ENCODE data around the gene RGS10. TPM values are rescaled to one million over a fixed set of nuclear protein-coding genes. Genes with fewer than 3 reads are reported as not detected.

RGS10 gene
- total and polyA plus RNA-seq, 2 experiments from 2014 or later = 16.8 to 26.8 TPM

DNA sequence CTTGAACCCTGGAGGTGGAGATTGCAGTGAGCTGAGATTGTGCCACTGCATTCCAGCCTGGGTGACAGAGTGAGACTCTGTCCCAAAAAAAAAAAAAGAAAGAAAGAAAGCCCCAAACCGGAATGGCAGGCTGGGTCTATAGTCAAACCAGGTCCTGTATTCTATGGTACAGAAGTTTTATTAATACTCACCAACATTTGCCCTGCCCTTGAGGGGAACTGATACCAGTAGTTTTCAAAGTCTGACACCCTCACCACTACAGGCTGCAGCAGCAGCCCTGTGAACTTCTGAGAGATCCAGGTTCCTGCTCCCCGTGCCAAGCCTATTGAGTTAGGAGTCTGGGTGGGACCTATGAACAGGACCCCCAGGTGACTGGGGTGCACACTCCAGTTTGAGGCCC, 80.6 kb downstream of the RGS10 start:
- H3K36me3 ChIP-seq (ENCODE audit: insufficient read depth) = no peaks in the 10 kb centered on the region
- no peaks in the 10 kb centered on the region for H4K20me1 ChIP-seq (replicated peaks; ENCODE audit: insufficient read depth)
- no peaks in the 10 kb centered on the region for H3F3A ChIP-seq (replicated peaks; ENCODE audit: low read depth)
- Mint-ChIP-seq H3K4me1 (no peaks in the 10 kb centered on the region), H3K4me3 (no peak overlapping the region), H3K27ac (no peak overlapping the region), H3K9me3 (peaks cover 12% of the 10 kb centered on the region), H3K36me3 (ENCODE audit: low read depth) (no peaks in the 10 kb centered on the region), H3K27me3 (ENCODE audit: insufficient read depth, low read depth, poor library complexity) (peaks cover 4% of the 10 kb centered on the region)
- H3K79me2 ChIP-seq (replicated peaks; ENCODE audit: insufficient read depth) = no peaks in the 10 kb centered on the region
- no peak overlapping the region for H3K4me2 ChIP-seq
- no peak overlapping the region for H3K27ac ChIP-seq (ENCODE audit: low read depth)
- no peaks in the 10 kb centered on the region for H3K27me3 ChIP-seq (ENCODE audit: insufficient read depth)
- H3K4me3 ChIP-seq = no peak overlapping the region
- H3K4me1 ChIP-seq (ENCODE audit: insufficient read depth) = no peaks in the 10 kb centered on the region
- DNase-seq (ENCODE audit: low spot score) = no peak
- ATAC-seq = no peak
- TF ChIP-seq EZH2phosphoT487 (IDR thresholded peaks at IDR 0.05; ENCODE audit: unreplicated experiment) (no peak), ZNF114 (CRISPR knock-in tag; IDR thresholded peaks at IDR 0.05) (no peak), CREB1 (CRISPR knock-in tag; IDR thresholded peaks at IDR 0.05; ENCODE audit: low read depth) (no peak), JUNB (IDR thresholded peaks at IDR 0.05; ENCODE audit: unreplicated experiment) (no peak), POLR2AphosphoS5 (IDR thresholded peaks at IDR 0.05; ENCODE audit: low read depth) (no peak)
- TF ChIP-seq, protein P1, sequence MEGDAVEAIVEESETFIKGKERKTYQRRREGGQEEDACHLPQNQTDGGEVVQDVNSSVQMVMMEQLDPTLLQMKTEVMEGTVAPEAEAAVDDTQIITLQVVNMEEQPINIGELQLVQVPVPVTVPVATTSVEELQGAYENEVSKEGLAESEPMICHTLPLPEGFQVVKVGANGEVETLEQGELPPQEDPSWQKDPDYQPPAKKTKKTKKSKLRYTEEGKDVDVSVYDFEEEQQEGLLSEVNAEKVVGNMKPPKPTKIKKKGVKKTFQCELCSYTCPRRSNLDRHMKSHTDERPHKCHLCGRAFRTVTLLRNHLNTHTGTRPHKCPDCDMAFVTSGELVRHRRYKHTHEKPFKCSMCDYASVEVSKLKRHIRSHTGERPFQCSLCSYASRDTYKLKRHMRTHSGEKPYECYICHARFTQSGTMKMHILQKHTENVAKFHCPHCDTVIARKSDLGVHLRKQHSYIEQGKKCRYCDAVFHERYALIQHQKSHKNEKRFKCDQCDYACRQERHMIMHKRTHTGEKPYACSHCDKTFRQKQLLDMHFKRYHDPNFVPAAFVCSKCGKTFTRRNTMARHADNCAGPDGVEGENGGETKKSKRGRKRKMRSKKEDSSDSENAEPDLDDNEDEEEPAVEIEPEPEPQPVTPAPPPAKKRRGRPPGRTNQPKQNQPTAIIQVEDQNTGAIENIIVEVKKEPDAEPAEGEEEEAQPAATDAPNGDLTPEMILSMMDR (conservative IDR thresholded peaks at IDR 0.05; ENCODE audit: low read depth in 2 of 2) = no peak
- TF ChIP-seq, protein P2, sequence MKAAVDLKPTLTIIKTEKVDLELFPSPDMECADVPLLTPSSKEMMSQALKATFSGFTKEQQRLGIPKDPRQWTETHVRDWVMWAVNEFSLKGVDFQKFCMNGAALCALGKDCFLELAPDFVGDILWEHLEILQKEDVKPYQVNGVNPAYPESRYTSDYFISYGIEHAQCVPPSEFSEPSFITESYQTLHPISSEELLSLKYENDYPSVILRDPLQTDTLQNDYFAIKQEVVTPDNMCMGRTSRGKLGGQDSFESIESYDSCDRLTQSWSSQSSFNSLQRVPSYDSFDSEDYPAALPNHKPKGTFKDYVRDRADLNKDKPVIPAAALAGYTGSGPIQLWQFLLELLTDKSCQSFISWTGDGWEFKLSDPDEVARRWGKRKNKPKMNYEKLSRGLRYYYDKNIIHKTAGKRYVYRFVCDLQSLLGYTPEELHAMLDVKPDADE (IDR thresholded peaks at IDR 0.05) = no peak
- TF ChIP-seq, protein P3, sequence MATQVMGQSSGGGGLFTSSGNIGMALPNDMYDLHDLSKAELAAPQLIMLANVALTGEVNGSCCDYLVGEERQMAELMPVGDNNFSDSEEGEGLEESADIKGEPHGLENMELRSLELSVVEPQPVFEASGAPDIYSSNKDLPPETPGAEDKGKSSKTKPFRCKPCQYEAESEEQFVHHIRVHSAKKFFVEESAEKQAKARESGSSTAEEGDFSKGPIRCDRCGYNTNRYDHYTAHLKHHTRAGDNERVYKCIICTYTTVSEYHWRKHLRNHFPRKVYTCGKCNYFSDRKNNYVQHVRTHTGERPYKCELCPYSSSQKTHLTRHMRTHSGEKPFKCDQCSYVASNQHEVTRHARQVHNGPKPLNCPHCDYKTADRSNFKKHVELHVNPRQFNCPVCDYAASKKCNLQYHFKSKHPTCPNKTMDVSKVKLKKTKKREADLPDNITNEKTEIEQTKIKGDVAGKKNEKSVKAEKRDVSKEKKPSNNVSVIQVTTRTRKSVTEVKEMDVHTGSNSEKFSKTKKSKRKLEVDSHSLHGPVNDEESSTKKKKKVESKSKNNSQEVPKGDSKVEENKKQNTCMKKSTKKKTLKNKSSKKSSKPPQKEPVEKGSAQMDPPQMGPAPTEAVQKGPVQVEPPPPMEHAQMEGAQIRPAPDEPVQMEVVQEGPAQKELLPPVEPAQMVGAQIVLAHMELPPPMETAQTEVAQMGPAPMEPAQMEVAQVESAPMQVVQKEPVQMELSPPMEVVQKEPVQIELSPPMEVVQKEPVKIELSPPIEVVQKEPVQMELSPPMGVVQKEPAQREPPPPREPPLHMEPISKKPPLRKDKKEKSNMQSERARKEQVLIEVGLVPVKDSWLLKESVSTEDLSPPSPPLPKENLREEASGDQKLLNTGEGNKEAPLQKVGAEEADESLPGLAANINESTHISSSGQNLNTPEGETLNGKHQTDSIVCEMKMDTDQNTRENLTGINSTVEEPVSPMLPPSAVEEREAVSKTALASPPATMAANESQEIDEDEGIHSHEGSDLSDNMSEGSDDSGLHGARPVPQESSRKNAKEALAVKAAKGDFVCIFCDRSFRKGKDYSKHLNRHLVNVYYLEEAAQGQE (IDR thresholded peaks at IDR 0.05; ENCODE audit: unreplicated experiment) = no peak
- H2AFZ ChIP-seq = no peak overlapping the region
- H3K9me2 ChIP-seq (ENCODE audit: insufficient read depth) = no peaks in the 10 kb centered on the region; the same call in 1 of the 2 replicates

DNA sequence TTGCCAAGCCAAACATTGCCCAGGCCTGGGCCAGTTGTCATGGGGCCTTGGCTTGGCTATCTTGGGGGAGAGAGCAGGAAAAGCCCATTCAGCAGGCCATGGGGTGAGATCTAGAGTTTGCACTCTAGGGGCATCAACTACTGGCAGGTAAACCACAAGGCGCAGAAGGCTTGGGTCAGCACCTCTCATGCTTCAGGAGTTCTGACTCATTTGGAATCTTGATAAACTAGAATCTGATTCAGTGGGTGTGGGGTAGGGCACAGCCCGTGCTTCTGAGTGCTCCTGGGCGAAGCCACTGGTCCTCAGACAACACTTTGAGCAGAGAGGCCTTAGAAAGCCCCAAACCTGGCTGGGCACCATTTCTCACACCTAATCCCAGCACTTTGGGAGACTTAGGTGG, 81.1 kb downstream of the RGS10 start:
- Mint-ChIP-seq H3K9me3 (peaks cover 12% of the 10 kb centered on the region), H3K27me3 (ENCODE audit: insufficient read depth, low read depth, poor library complexity) (peaks cover 4% of the 10 kb centered on the region), H3K36me3 (ENCODE audit: low read depth) (no peaks in the 10 kb centered on the region), H3K4me1 (no peaks in the 10 kb centered on the region), H3K27ac (no peak overlapping the region), H3K4me3 (no peak overlapping the region)
- no peaks in the 10 kb centered on the region for H3K36me3 ChIP-seq (ENCODE audit: insufficient read depth)
- no peaks in the 10 kb centered on the region; the same call in 1 of the 2 replicates for H3K9me2 ChIP-seq (ENCODE audit: insufficient read depth)
- no peaks in the 10 kb centered on the region for H3K4me1 ChIP-seq (ENCODE audit: insufficient read depth)
- H3K27ac ChIP-seq (ENCODE audit: low read depth) = no peak overlapping the region
- no peaks in the 10 kb centered on the region for H3K79me2 ChIP-seq (replicated peaks; ENCODE audit: insufficient read depth)
- no peaks in the 10 kb centered on the region for H3F3A ChIP-seq (replicated peaks; ENCODE audit: low read depth)
- DNase-seq (ENCODE audit: low spot score) (no peak), ATAC-seq (no peak)
- H4K20me1 ChIP-seq (replicated peaks; ENCODE audit: insufficient read depth) = no peaks in the 10 kb centered on the region
- no peak overlapping the region for H2AFZ ChIP-seq
- no peak overlapping the region for H3K4me2 ChIP-seq
- H3K4me3 ChIP-seq = no peak overlapping the region
- H3K27me3 ChIP-seq (ENCODE audit: insufficient read depth) = no peaks in the 10 kb centered on the region
- no peak for TF ChIP-seq ZNF114 (CRISPR knock-in tag; IDR thresholded peaks at IDR 0.05)
- no peak for TF ChIP-seq EZH2phosphoT487 (IDR thresholded peaks at IDR 0.05; ENCODE audit: unreplicated experiment)
- TF ChIP-seq, protein P2 (IDR thresholded peaks at IDR 0.05) = no peak
- no peak for TF ChIP-seq EZH2 (IDR thresholded peaks at IDR 0.05; ENCODE audit: low read depth, unreplicated experiment)
- no peak for TF ChIP-seq STAT1 (IDR thresholded peaks at IDR 0.05; ENCODE audit: unreplicated experiment)
- TF ChIP-seq POLR2AphosphoS5 (IDR thresholded peaks at IDR 0.05; ENCODE audit: low read depth) = no peak
- TF ChIP-seq ZNF331 (CRISPR knock-in tag; IDR thresholded peaks at IDR 0.05; ENCODE audit: low read depth) = no peak
